Measurements from ENCODE around the gene RNGTT.
"Not testable (repeated sequence)": the region's sequence is repeated elsewhere in the genome, so short reads cannot be mapped to it uniquely, and the experiment has no call there.

Gene RNGTT

GRCh38 chr6:88823998-88824397 is 139.4 kb downstream of the RNGTT start:
- DNase-seq (ENCODE audit: low spot score) = peak; percentile 47
- peak; percentile 63 for FAIRE-seq

DNA sequence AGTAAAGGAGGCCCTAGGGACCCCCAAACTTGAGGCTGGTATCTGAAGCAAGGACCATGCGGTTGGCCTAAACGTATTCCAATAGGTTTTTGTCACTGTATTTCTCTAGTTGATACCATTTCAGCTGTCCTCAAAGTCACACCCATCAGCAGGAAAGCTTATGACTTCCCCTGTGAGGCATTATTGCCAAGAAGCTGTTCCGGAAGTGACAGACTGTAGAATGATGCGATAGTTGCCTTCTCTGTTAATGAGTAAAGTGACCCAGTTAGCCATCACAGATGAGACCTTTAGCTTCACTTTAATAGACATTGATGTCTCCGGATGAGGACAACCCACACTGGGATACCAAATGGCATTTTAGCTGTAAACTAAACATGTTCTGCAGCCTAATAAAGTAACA is 147.9 kb downstream of the RNGTT start:
- peak; percentile 69 for FAIRE-seq

GRCh38 chr6:88814909-88815308 is 148.5 kb downstream of the RNGTT start:
- no peak for FAIRE-seq
- DNase-seq (ENCODE audit: low spot score) = peak; percentile 7

More for the DNA sequence above, 147.9 kb downstream of the RNGTT start:
- peak; percentile 43 for DNase-seq (ENCODE audit: low spot score)

DNA sequence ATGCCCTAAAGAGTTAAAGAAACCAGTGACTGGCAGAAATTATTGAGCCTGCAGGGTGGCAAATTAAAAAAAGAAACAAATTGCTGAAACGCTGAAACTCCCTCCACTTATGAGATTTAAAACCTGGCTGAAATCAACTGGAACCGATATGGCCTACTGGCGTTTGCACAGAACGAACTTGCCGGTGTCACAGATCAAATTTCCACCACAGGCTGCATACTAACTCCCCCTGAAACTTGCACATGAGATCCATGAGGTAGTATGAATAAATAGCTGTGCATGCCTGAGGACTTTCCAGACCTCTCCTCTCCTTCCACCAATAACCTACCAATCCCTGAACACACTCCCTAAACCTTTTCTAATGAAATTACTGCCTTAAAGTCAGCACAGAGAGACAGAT is 150.4 kb downstream of the RNGTT start:
- no peak for FAIRE-seq
- DNase-seq (ENCODE audit: low spot score) = no peak

DNA sequence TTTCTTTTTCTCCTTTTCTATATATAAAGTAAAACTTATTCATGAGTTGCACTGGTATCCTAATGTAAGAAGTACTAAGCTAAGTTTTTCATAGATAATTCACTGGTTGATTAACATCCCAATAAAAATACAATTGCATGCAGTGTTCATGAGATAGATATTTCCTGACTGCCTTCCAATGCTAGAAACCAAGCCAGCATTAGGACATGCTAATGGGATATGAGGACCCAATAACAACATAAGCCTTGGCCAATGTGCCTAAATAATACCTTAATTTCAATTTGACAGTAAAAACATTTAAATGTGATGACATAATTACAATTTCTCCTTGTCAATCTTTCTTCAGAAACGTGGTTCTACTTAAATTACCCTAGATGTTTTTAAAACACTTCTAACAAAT is 152.7 kb downstream of the RNGTT start:
- DNase-seq (ENCODE audit: low spot score) (no peak), FAIRE-seq (no peak)

GRCh38 chr6:88810089-88810488 is 153.3 kb downstream of the RNGTT start:
- no peak for FAIRE-seq
- no peak for DNase-seq (ENCODE audit: low spot score)

DNA sequence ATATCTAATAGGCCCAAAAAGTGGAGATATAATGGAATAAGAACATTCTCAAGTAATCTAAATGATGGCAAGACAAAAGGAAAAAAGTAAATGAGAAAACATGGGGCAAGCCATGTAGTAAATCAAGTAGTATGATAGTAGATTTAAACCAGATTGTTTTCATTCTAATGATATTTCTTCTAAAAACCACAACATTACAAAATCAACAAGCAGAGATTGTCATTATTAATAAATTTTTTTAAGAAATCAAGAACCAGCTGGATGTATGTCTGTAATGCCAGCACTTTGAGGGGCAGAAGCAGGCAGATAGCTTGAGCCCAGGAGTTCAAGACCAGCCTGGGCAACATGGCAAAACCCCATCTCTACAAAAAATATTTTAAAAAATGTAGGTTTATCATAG is 155.0 kb downstream of the RNGTT start:
- DNase-seq (ENCODE audit: low spot score) (no peak), FAIRE-seq (no peak)

- DNase-seq (ENCODE audit: low spot score) = no peak
- FAIRE-seq = no peak
Measured at GRCh38 chr6:88807622-88808021, 155.8 kb downstream of the RNGTT start.

DNA sequence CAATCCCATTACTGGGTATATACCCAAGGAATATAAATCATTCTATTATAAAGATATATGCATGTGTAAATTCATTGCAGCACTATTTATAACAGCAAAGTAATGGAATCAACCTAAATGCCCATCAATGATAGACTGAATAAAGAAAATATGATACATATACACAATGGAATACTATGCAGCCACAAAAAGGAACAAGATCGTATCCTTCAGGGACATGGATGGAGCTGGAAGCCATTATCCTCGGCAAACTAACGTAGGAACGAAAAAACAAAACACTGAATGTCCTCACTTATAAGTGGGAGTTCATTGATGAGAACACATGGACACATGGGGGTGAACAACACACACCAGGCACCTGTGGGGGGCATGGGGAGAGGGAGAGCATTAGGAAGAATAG is 156.7 kb downstream of the RNGTT start:
- FAIRE-seq = no peak
- no peak for DNase-seq (ENCODE audit: low spot score)

DNA sequence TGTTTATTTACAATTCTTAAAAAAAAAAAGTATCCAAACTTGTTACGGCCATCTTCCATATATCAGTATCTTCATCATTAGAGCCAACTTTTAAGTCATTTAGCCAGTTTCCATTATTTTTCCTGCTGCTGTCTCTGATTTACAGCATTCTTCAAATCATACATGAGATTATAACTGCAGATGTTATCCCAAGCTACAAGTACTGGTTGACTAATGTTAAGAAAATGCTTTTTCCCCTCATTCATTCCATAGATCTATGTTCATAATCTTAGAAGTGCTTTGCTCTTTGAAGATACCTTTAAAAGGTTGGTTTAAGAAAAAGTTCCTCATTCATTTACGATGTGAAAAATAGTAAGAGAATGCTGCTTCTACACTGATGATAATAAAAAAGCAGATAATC is 158.7 kb downstream of the RNGTT start:
- DNase-seq (ENCODE audit: low spot score) = no peak
- no peak for FAIRE-seq

DNA sequence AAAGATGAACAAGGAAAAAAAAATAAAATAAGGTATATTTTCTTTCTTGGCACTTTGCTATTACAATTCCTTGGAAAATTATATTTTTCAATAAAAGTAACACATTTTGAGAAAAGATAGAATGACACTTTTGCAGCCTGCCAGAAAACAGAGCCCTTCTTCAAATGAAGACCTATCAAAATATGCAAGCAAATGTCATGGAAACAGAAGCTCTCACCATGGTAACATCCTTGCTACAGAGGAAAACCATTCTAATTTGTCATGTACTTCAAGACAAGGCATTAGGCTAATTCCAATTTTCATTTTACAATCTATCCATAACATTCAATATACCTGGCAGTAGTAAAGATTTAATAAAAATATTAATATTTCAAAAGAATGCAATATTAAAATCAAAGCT is 177.9 kb downstream of the RNGTT start:
- DNase-seq (ENCODE audit: low spot score) = no peak
- FAIRE-seq = no peak

- peak; percentile 46 for DNase-seq (ENCODE audit: low spot score)
- FAIRE-seq = no peak
Measured at GRCh38 chr6:88780714-88781389, 182.6 kb downstream of the RNGTT start.

DNA sequence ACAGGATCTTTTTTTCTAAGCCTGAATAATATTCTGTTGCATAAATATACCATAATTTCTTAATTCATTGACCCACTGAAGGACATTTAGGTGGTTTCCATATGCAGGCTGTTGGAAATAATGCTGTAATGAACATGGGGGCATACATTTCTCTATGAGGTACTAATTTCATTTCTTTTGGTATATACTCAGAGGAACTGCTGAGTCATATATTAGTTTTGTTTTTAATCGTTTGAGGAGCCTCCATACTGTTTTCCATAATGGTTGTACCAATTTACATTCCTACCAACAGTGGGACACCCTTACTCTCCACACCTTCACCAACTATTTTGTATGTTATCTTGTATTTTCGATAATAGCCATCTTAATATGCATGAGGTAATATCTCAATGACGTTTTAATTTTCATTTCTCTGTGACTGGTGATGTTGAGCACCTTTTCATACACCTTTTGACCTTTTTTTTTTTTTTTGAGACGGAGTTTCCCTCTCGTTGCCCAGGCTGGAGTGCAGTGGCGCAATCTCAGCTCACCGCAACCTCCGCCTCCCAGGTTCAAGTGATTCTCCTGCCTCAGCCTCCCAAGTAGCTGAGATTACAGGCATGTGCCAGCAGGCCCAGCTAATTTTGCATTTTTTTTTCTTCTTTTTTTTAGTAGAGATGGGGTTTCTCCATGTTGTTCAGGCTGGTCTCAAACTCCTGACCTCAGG is 187.4 kb downstream of the RNGTT start:
- FAIRE-seq (no peak), DNase-seq (ENCODE audit: low spot score) (no peak)

DNA sequence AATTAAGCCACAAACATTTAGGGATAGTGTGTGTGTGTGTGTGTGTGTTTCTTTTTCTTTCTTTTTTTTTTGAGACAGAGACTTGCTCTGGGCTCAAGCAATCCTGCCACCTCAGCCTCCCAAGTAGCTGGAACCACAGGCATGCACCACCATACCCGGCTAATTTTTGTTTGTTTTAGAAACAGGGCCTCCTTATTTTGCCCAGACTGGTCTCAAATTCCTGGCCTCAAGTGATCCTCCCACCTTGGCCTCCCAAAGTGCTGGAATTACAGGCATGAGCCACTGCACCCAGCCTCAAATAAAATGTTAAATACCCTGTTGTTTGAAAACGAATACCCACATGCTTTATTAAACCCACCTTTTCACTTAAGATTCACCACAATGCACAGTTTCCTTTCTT is 195.3 kb downstream of the RNGTT start:
- FAIRE-seq; DNase-seq (ENCODE audit: low spot score): not testable (repeated sequence)

GRCh38 chr6:88764081-88764480 is 199.3 kb downstream of the RNGTT start:
- FAIRE-seq (no peak), DNase-seq (ENCODE audit: low spot score) (no peak)

DNA sequence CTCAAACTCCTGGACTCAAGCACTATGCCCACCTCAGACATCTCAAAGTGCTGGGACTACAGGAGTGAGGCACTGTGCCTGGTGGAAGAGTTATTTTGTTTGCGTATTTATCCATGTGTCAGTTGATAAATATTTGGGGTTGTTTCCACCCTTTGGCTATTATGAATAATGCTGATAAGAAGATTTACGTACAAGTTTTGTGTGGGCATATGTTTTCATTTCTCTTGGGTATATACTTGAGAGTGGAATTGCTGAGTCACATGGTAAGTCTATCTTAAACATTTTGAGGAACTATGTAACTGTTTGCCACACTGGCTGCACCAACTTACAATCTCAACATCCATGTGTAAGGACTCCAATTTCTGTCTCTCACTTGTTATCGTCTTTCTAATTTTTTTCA is 200.3 kb downstream of the RNGTT start:
- FAIRE-seq = no peak
- DNase-seq (ENCODE audit: low spot score) = no peak

DNA sequence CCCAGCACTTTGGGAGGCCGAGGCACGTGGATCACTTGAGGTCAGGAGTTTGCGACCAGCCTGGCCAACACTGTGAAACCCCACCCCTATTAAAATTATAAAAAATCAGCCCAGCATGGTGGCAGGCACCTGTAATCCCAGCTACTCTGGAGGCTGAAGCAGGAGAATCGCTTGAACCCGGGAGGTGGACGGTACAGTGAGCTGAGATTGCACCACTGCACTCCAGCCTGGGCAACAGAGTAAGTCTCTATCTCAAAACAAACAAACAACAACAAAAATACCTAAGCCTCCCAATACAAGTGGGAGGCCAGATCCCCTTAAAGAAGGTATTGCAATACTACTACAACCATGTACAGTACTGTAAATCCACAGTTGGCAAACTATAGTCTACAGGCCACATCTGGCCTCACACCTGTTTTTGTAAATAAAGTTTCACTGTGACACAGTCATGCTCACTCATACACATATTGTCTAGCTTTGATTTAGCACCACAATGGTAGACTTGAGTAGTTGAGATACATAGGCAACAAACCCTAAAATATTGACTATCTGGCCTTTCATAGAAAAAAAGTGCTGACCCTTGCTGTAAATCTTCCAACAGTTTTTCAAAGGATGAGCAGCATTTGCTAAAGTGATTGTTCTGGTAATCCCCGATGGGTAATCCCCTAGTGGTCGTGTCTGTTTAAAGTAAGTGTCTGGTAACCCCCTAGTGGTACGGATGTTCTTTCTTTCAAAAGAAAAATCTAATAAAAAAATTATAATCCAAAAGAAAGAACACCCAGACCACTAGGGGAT is 202.0 kb downstream of the RNGTT start:
- no peak for DNase-seq (ENCODE audit: low spot score)
- FAIRE-seq = no peak

DNA sequence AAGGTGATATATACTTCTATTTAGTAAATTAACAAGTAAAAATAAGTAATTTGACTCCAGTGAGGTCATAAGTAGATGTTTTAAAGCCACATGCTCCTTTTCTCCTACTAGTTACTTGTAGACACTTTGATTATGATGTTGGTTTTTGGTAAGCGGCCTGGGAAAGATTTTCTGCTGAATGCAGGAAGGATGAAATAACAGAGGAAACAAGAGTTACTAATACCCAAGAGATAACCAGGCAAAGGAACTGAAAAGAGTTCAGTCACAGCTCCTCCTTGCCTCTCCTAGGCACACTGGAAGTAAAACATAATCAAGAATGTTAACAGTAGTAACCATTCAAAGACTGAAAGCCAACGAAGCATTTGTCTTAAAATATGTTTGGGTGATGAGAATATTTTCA is 203.3 kb downstream of the RNGTT start:
- FAIRE-seq (no peak), DNase-seq (ENCODE audit: low spot score) (no peak)

- no peak for FAIRE-seq
Measured at GRCh38 chr6:88750936-88751335, 212.5 kb downstream of the RNGTT start.

GRCh38 chr6:88749849-88750248 is 213.6 kb downstream of the RNGTT start:
- DNase-seq (ENCODE audit: low spot score) (no peak), FAIRE-seq (no peak)

More at GRCh38 chr6:88750936-88751335, 212.5 kb downstream of the RNGTT start:
- no peak for DNase-seq (ENCODE audit: low spot score)

- FAIRE-seq (no peak), DNase-seq (ENCODE audit: low spot score) (no peak)
Measured at GRCh38 chr6:88748141-88748540, 215.3 kb downstream of the RNGTT start.

- no peak for FAIRE-seq
Measured at GRCh38 chr6:88741939-88742338, 221.5 kb downstream of the RNGTT start.

More at GRCh38 chr6:88741939-88742338, 221.5 kb downstream of the RNGTT start:
- no peak for DNase-seq (ENCODE audit: low spot score)
